Activated gamma-delta T cell treated with Interleukin-2 at 50 U/mL for 16 hours (primary cell): ENCODE results near the gene PSMC3IP.
"Not testable (repeated sequence)": the region's sequence is repeated elsewhere in the genome, so short reads cannot be mapped to it uniquely, and the experiment has no call there.

Experiments used
- DNase-seq: peaks from one replicate; pipeline ENCODE4 v3.0.0-alpha.2; 2020

Gene PSMC3IP

GRCh38 chr17:42577532-42578281, at the start of gene PSMC3IP:
Gene PSMC3IP, minus strand, starts transcription at chr17:42577729. Its CDS starts 43 bp downstream, at chr17:42577686.
- peak; percentile 91 for DNase-seq

GRCh38 chr17:42623732-42624596, 46.4 kb upstream of the PSMC3IP start:
- DNase-seq: no peak

GRCh38 chr17:42623271-42623670, 45.7 kb upstream of the PSMC3IP start:
- no peak for DNase-seq

- DNase-seq: not testable (repeated sequence)
Measured at GRCh38 chr17:42621987-42622386, 44.5 kb upstream of the PSMC3IP start.

- no peak for DNase-seq
Measured at GRCh38 chr17:42618442-42619150, 41.1 kb upstream of the PSMC3IP start.

- no peak for DNase-seq
Measured at GRCh38 chr17:42617956-42618431, 40.5 kb upstream of the PSMC3IP start.

GRCh38 chr17:42613699-42614295, 36.3 kb upstream of the PSMC3IP start:
- no peak for DNase-seq

- no peak for DNase-seq
Measured at GRCh38 chr17:42612013-42612412, 34.5 kb upstream of the PSMC3IP start.

GRCh38 chr17:42609814-42610801, 32.6 kb upstream of the PSMC3IP start:
- DNase-seq: peak; percentile 15

- DNase-seq: peak; percentile 99
Measured at GRCh38 chr17:42609182-42609813, 31.8 kb upstream of the PSMC3IP start, which contains the start of the genes RETREG3 and TUBG1. Gene RETREG3, minus strand, starts transcription at chr17:42609374. Its CDS starts 50 bp downstream, at chr17:42609324. Gene TUBG1, plus strand, starts transcription at chr17:42609683. Its CDS starts 55 bp downstream, at chr17:42609738.

- DNase-seq: no peak
Measured at GRCh38 chr17:42608305-42609181, 31.0 kb upstream of the PSMC3IP start.

GRCh38 chr17:42607769-42608168, 30.2 kb upstream of the PSMC3IP start:
- DNase-seq: no peak

- no peak for DNase-seq
Measured at GRCh38 chr17:42603318-42603717, 25.8 kb upstream of the PSMC3IP start.

- no peak for DNase-seq
Measured at GRCh38 chr17:42598905-42599304, 21.4 kb upstream of the PSMC3IP start.

GRCh38 chr17:42596386-42596785, 18.9 kb upstream of the PSMC3IP start:
- DNase-seq: no peak

- DNase-seq: no peak
Measured at GRCh38 chr17:42591411-42591810, 13.9 kb upstream of the PSMC3IP start.

GRCh38 chr17:42590886-42591285, 13.4 kb upstream of the PSMC3IP start:
- DNase-seq: no peak

- no peak for DNase-seq
Measured at GRCh38 chr17:42586514-42587230, 9.1 kb upstream of the PSMC3IP start.

- no peak for DNase-seq
Measured at GRCh38 chr17:42585353-42585752, 7.8 kb upstream of the PSMC3IP start.
